ENCODE data around the gene C1orf21. TPM values are rescaled to one million over a fixed set of nuclear protein-coding genes. Genes with fewer than 3 reads are reported as not detected.

Gene C1orf21
- total RNA-seq, 4 donors from 2014 or later, result 13.1 to 30.6 (median 22.1) TPM

DNA sequence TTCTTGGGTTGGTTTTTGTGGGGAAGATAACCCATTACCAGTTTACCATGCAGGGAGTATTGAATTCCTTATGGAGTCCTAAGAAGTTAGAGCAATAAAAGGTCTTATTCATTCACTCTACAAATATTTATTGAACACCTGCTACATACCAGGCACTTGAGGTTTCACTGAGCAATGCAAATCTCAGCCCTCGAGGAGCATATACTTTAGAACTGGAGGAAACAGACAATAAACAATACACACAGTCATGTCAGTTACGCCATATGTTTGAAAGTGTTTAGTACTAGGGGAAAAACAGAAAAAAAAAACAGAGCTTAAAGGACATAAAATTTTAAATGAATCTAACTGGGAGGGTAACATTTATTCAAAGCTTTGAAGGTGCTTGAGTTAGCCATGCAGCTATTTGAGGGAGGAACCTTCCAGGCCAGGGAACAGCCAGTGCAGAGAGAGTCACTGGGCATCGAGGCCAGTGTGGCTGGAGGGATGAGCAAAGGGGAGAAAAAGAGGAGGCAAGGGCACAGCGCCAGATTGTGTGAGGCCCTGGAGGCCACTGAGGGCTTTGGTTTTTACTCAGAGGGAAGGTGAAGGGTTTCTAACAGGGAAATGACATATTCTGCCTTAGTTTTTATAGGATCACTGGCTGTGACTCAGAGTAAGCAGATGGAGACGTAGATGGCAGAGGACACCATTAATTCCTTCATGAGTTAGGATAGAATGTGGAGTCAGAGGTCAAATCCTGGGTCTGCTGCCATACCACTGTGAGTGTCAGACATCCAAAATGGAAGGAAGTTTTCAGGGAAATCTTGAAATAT, 32.7 kb downstream of the C1orf21 start:
- intact Hi-C loops (cut with DNase I), result no loop called here

DNA sequence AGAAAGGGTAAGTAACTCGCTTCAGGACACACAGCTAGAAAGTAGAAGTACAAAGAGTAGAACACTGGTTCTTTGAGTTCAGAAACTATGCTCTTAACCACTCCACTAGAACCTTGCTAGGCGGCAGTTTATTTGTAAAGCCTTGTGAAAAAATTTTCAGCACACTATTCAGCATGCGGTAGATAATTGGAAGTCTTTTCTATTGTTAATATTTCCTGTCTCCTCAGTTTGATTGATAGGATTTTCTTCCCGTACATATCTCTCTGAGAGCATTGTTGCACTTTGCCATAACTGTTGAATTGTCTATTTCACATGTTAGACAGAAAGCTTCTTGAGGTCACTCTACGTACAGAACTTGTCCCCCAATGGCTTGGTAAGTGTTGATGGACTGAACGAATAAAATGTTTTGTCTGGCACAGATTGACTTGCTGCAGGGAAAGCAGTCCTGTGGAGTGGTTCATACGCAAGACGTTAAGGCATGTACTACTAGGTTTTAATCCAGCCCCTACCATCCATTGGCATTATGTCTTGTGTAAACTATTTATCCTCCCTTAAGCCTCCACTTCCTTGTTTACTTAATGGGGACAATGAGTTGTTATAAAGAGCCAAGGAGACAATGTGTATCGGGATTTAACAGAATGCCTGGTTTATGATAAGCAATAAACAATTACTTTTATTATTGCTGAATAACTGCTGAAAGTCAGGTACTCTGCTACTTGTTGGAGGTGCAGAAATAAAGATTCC, 35.8 kb downstream of the C1orf21 start:
- DNase-seq, result no peak
- no peaks in the 10 kb centered on the region for H3K4me1 ChIP-seq
- H3K9me3 ChIP-seq, result no peaks in the 10 kb centered on the region
- no peak overlapping the region for H3K4me3 ChIP-seq (replicated peaks in 1 of 3)
- H3K36me3 ChIP-seq, result no peaks in the 10 kb centered on the region
- no peak for TF ChIP-seq POLR2A (IDR thresholded peaks at IDR 0.05)
- TF ChIP-seq, protein P1, sequence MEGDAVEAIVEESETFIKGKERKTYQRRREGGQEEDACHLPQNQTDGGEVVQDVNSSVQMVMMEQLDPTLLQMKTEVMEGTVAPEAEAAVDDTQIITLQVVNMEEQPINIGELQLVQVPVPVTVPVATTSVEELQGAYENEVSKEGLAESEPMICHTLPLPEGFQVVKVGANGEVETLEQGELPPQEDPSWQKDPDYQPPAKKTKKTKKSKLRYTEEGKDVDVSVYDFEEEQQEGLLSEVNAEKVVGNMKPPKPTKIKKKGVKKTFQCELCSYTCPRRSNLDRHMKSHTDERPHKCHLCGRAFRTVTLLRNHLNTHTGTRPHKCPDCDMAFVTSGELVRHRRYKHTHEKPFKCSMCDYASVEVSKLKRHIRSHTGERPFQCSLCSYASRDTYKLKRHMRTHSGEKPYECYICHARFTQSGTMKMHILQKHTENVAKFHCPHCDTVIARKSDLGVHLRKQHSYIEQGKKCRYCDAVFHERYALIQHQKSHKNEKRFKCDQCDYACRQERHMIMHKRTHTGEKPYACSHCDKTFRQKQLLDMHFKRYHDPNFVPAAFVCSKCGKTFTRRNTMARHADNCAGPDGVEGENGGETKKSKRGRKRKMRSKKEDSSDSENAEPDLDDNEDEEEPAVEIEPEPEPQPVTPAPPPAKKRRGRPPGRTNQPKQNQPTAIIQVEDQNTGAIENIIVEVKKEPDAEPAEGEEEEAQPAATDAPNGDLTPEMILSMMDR (IDR thresholded peaks at IDR 0.05), result no peak
- intact Hi-C loops (cut with DNase I), result no loop called here
- WGBS, 2 donors, result 78 to 87% methylated on average over 9 of the region's 9 CpGs
- H3K27ac ChIP-seq, result no peak overlapping the region
- no peaks in the 10 kb centered on the region for H3K27me3 ChIP-seq

More for the DNA sequence above, 32.7 kb downstream of the C1orf21 start:
- no peak for TF ChIP-seq POLR2A (IDR thresholded peaks at IDR 0.05)
- TF ChIP-seq, protein P1 (IDR thresholded peaks at IDR 0.05), result no peak
- H3K4me1 ChIP-seq, result no peaks in the 10 kb centered on the region
- DNase-seq, result no peak
- 86 to 93% methylated on average over 5 of the region's 5 CpGs for WGBS, 2 donors
- no peak overlapping the region for H3K27ac ChIP-seq
- H3K9me3 ChIP-seq, result no peaks in the 10 kb centered on the region
- no peak overlapping the region for H3K4me3 ChIP-seq (replicated peaks in 1 of 3)
- H3K27me3 ChIP-seq, result no peaks in the 10 kb centered on the region
- no peaks in the 10 kb centered on the region for H3K36me3 ChIP-seq

DNA sequence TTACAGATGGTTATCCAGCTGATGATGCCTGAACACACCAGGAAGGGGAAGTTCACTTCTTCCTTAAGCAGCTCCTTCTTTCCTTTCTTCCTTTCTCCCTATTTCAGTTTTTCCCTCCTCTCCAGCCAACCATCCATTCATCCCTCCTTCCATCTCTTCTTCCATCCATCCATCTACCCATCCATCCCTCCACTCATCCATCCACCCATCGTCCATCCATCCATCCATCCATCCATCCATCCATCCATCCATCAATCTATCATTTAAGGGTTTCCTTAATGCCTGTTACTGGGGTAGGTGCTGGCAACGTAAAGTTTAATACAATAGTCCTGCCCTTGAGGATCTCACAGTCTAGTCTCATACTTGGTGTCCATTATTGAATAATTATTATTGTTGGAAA, 36.8 kb downstream of the C1orf21 start:
- H3K4me1 ChIP-seq, result no peaks in the 10 kb centered on the region
- no peaks in the 10 kb centered on the region for H3K27me3 ChIP-seq
- no peak overlapping the region for H3K27ac ChIP-seq
- DNase-seq, result no peak
- intact Hi-C loops (cut with DNase I), result no loop called here
- no peak for TF ChIP-seq POLR2A (IDR thresholded peaks at IDR 0.05)
- TF ChIP-seq, protein P1 (IDR thresholded peaks at IDR 0.05), result no peak
- H3K9me3 ChIP-seq, result no peaks in the 10 kb centered on the region
- H3K36me3 ChIP-seq, result no peaks in the 10 kb centered on the region
- H3K4me3 ChIP-seq (replicated peaks in 1 of 3), result no peak overlapping the region
- 92 to 97% methylated on average over 2 of the region's 2 CpGs for WGBS, 2 donors

DNA sequence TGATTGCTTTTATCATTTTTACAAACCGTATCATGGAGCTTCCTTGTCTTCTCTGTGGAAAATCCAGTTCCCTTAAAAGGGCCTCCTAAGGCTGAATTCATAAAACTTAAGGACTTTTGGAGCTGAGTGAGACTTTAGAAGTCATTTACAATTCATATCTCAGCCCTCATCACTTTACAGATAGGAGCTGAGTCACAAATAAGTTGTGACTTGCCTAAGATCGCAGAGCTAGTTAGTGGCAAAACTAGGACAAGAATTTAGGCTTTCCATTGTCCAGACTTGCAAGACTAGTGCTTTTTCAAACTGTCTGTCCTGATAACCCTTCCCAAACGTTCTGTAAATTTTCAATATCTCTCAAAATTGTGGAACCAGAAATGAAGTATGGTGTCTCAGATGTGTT, 37.3 kb downstream of the C1orf21 start:
- Histone ChIP-seq H3K4me3 (replicated peaks in 1 of 3) (no peak overlapping the region), H3K9me3 (no peaks in the 10 kb centered on the region), H3K36me3 (no peaks in the 10 kb centered on the region), H3K4me1 (no peaks in the 10 kb centered on the region), H3K27me3 (no peaks in the 10 kb centered on the region), H3K27ac (no peak overlapping the region)
- no peak for DNase-seq
- intact Hi-C loops (cut with DNase I), result no loop called here
- WGBS, 2 donors, result 82 to 88% methylated on average over 3 of the region's 3 CpGs
- TF ChIP-seq, protein P1 (IDR thresholded peaks at IDR 0.05), result no peak
- no peak for TF ChIP-seq POLR2A (IDR thresholded peaks at IDR 0.05)

DNA sequence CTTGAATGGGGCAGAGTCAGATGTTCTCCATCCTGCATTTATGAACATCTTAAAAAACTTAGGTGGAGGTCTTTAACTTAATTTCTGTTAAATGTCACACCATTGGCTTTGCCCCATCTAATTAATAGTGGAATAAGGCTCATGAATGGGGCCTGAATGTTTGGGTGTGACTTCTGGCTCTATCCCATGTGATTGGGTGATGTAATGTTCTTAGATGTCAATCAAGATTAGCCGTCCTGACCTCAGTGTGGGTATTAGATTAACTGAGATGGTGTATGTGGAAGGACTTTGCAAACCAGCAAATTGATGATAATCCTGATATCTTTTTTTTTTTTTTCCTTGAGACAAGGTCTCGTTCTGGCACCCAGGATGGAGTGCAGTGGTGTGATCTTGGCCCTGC, 38.1 kb downstream of the C1orf21 start:
- Histone ChIP-seq H3K4me3 (replicated peaks in 1 of 3) (no peak overlapping the region), H3K9me3 (no peaks in the 10 kb centered on the region), H3K27me3 (no peaks in the 10 kb centered on the region), H3K4me1 (no peaks in the 10 kb centered on the region), H3K27ac (no peak overlapping the region), H3K36me3 (no peaks in the 10 kb centered on the region)
- DNase-seq, result no peak
- TF ChIP-seq, protein P1 (IDR thresholded peaks at IDR 0.05), result no peak
- TF ChIP-seq POLR2A (IDR thresholded peaks at IDR 0.05), result no peak
- 91 to 95% methylated on average over 2 of the region's 2 CpGs for WGBS, 2 donors
- intact Hi-C loops (cut with DNase I), result no loop called here

All from thyroid gland (tissue), 4 donors.